K562 (cell line): ENCODE measurements around the gene OR8S1.

ENCODE experiments used
- CEBPB ChIP-seq: fragments of 450-650 bp; IDR thresholded peaks from 2 replicates; pipeline ENCODE4 v1.6.1; 2016; ENCODE audit warnings: missing genetic modification characterization, missing compliant biosample characterization
- CHD2 ChIP-seq: IDR thresholded peaks from 2 replicates; pipeline ENCODE4 v1.6.1; 2011; ENCODE audit warnings: low read depth, low read length
- HNRNPUL1 ChIP-seq: fragments of 200-400 bp; formaldehyde crosslinking; IDR thresholded peaks from 2 replicates; pipeline ENCODE4 v1.6.1; 2017; ENCODE audit warnings: low read length
- NR2C2 ChIP-seq, 2 experiments: fragments of 200-800 bp in 1 of 2; sonication (Bioruptor generic) in 1 of 2; sonication (generic) in 1 of 2; formaldehyde crosslinking in 1 of 2; IDR thresholded peaks; 2 replicates each; pipeline versions ENCODE4 v1.6.1 to v1.8.0; 2016 to 2022; ENCODE audit warnings: mild to moderate bottlenecking in 1 of 2, missing compliant biosample characterization in 1 of 2, missing genetic modification characterization in 1 of 2, missing genetic modification reagents in 1 of 2
- POLR2A ChIP-seq: fragments of 450-650 bp; conservative IDR thresholded peaks from 2 replicates; pipeline ENCODE4 v1.6.1; 2016
- SIN3A ChIP-seq, 2 experiments: fragments of 150-350 bp in 1 of 2; IDR thresholded peaks; 2 replicates each; pipeline ENCODE4 v1.6.1; 2011 to 2016; ENCODE audit warnings: borderline replicate concordance in 2 of 2, low read depth in 2 of 2, low read length in 2 of 2, mild to moderate bottlenecking in 2 of 2, moderate library complexity in 2 of 2; ENCODE audit not compliant: control insufficient read depth in 1 of 2
- YY1 ChIP-seq, 3 experiments: IDR thresholded peaks; 2 replicates each; pipeline ENCODE4 v1.6.1; 2011; ENCODE audit warnings: low read length in 2 of 3, mild to moderate bottlenecking in 2 of 3, moderate library complexity in 2 of 3, borderline replicate concordance in 1 of 3, control low read depth in 1 of 3, low read depth in 1 of 3; ENCODE audit not compliant: insufficient read depth in 3 of 3, insufficient replicate concordance in 2 of 3, control insufficient read depth in 1 of 3, insufficient read length in 1 of 3; ENCODE audit errors: extremely low read depth in 1 of 3
- ZNF133 ChIP-seq: fragments of 250-450 bp; sonication (Bioruptor Pico); IDR thresholded peaks from 2 replicates; pipeline ENCODE4 v1.4.0; 2020; ENCODE audit warnings: mild to moderate bottlenecking
- ZSCAN29 ChIP-seq: fragments of 450-650 bp; IDR thresholded peaks from 2 replicates; pipeline ENCODE4 v1.6.1; 2017
- TF ChIP-seq, protein P1 (sequence below): sonication (generic); formaldehyde crosslinking; IDR thresholded peaks from 2 replicates; pipeline ENCODE4 v1.9.0; 2022; ENCODE audit warnings: mild to moderate bottlenecking, missing genetic modification reagents
- TF ChIP-seq, protein P2 (sequence below): sonication (generic); formaldehyde crosslinking; IDR thresholded peaks from 2 replicates; pipeline ENCODE4 v1.9.0; 2022; ENCODE audit warnings: mild to moderate bottlenecking, missing genetic modification reagents
- TF ChIP-seq, protein P3 (sequence below): sonication (generic); formaldehyde crosslinking; IDR thresholded peaks from 2 replicates; pipeline ENCODE4 v1.8.1; 2022; ENCODE audit warnings: missing genetic modification reagents
- TF ChIP-seq, protein P4 (sequence below): fragments of 250-450 bp; sonication (Bioruptor Pico); IDR thresholded peaks from 2 replicates; pipeline ENCODE4 v1.4.0; 2020; ENCODE audit warnings: mild to moderate bottlenecking, moderate library complexity

DNA sequence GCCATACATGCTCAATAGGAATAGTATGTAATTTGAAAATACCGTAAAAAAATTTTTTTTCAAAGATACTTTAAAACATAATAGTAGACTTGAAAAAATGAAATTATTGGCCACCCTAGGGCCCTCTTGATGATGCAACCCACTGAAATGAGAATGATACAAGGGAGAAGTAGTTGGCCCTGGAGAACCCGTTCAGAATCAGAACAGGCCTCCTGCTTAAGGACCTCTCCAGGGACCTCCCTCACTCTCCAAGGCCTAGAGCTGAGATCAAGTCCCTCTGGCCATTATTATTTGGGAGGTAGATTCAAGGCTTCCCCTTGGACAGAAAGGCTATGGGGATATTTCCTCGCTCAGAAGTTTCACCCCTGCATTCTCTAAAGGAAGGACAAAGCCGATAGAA is 32.5 kb downstream of the OR8S1 start:
- TF ChIP-seq YY1 (IDR thresholded peaks at IDR 0.05; ENCODE audit: borderline replicate concordance in 1 of 3, control insufficient read depth in 1 of 3, extremely low read depth in 1 of 3, insufficient read depth in 3 of 3, insufficient read length in 1 of 3, insufficient replicate concordance in 2 of 3, low read depth in 1 of 3, low read length in 2 of 3) (no peak), POLR2A (no peak), SIN3A (IDR thresholded peaks at IDR 0.05; ENCODE audit: borderline replicate concordance in 2 of 2, control insufficient read depth in 1 of 2, low read depth in 2 of 2, low read length in 2 of 2) (no peak), ZSCAN29 (no peak), NR2C2 (CRISPR knock-in tag; IDR thresholded peaks at IDR 0.05) (no peak), NR2C2 (tag; IDR thresholded peaks at IDR 0.05) (no peak), HNRNPUL1 (no peak), CEBPB (tag) (no peak), ZNF133 (CRISPR knock-in tag) (no peak), CHD2 (no peak)
- TF ChIP-seq, protein P1, sequence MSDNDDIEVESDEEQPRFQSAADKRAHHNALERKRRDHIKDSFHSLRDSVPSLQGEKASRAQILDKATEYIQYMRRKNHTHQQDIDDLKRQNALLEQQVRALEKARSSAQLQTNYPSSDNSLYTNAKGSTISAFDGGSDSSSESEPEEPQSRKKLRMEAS (CRISPR knock-in tag) = no peak
- TF ChIP-seq, protein P2, sequence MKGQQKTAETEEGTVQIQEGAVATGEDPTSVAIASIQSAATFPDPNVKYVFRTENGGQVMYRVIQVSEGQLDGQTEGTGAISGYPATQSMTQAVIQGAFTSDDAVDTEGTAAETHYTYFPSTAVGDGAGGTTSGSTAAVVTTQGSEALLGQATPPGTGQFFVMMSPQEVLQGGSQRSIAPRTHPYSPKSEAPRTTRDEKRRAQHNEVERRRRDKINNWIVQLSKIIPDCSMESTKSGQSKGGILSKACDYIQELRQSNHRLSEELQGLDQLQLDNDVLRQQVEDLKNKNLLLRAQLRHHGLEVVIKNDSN = no peak
- TF ChIP-seq, protein P3, sequence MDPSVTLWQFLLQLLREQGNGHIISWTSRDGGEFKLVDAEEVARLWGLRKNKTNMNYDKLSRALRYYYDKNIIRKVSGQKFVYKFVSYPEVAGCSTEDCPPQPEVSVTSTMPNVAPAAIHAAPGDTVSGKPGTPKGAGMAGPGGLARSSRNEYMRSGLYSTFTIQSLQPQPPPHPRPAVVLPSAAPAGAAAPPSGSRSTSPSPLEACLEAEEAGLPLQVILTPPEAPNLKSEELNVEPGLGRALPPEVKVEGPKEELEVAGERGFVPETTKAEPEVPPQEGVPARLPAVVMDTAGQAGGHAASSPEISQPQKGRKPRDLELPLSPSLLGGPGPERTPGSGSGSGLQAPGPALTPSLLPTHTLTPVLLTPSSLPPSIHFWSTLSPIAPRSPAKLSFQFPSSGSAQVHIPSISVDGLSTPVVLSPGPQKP (CRISPR knock-in tag) = no peak
- TF ChIP-seq, protein P4, sequence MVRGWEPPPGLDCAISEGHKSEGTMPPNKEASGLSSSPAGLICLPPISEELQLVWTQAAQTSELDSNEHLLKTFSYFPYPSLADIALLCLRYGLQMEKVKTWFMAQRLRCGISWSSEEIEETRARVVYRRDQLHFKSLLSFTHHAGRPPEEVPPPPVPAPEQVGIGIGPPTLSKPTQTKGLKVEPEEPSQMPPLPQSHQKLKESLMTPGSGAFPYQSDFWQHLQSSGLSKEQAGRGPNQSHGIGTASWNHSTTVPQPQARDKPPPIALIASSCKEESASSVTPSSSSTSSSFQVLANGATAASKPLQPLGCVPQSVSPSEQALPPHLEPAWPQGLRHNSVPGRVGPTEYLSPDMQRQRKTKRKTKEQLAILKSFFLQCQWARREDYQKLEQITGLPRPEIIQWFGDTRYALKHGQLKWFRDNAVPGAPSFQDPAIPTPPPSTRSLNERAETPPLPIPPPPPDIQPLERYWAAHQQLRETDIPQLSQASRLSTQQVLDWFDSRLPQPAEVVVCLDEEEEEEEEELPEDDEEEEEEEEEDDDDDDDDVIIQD (CRISPR knock-in tag) = no peak
